PC-9 (cell line): Measurements from ENCODE around the gene MTA1. TPM values are rescaled to one million over a fixed set of nuclear protein-coding genes. Genes with fewer than 3 reads are reported as not detected.

Experiments
- Bru-seq: library from RNA; stranded (reverse); fragments of 400-500 nt; gene quantifications from one replicate; lab custom pipeline; 2021; lab: Mats Ljungman, UMichigan
- BruChase-seq, 2 experiments: library from RNA; stranded (reverse); fragments of 400-500 nt; gene quantifications; one replicate each; lab custom pipeline; 2021; lab: Mats Ljungman, UMichigan
- BruUV-seq: library from RNA; stranded (reverse); fragments of 400-500 nt; replicated peaks from 2 replicates; lab custom pipeline; 2021; lab: Mats Ljungman, UMichigan
- CTCF ChIA-PET: fragments of 300-600 bp; sonication (Branson Sonifier 250); formaldehyde crosslinking; loops from one replicate; lab custom pipeline; 2022; ENCODE audit warnings: antibody characterized with exemption; lab: Charles Lee
- POLR2A ChIA-PET: fragments of 300-600 bp; sonication (Branson Sonifier 250); formaldehyde crosslinking; loops from one replicate; lab custom pipeline; 2022; ENCODE audit warnings: antibody characterized with exemption; ENCODE audit not compliant: unreplicated experiment; lab: Charles Lee
- DNase-seq, 2 experiments: peaks; one replicate each; pipeline versions ENCODE4 v3.0.0 to v3.0.0-alpha.2; 2015 to 2022; ENCODE audit warnings: mixed read lengths in 1 of 2
- H2AFZ ChIP-seq: fragments of 200-600 bp; sonication (generic); 2 replicates; pipeline ENCODE4 v1.8.1; 2017; ENCODE audit warnings: antibody characterized with exemption
- H3F3A ChIP-seq: fragments of 200-600 bp; sonication (generic); 2 replicates; pipeline ENCODE4 v1.8.1; 2017; ENCODE audit warnings: antibody characterized with exemption, mild to moderate bottlenecking, low read depth; ENCODE audit not compliant: insufficient read depth
- H3K27ac ChIP-seq: fragments of 200-600 bp; sonication (generic); 2 replicates; pipeline ENCODE4 v1.6.1; 2016; ENCODE audit warnings: mixed run types
- H3K27me3 ChIP-seq: fragments of 200-600 bp; sonication (generic); 2 replicates; pipeline ENCODE4 v1.6.1; 2016; ENCODE audit warnings: low read depth, mixed run types; ENCODE audit not compliant: insufficient read depth
- H3K36me3 ChIP-seq: fragments of 200-600 bp; sonication (generic); 2 replicates; pipeline ENCODE4 v1.6.1; 2016; ENCODE audit warnings: low read depth, mixed run types
- H3K4me1 ChIP-seq: fragments of 200-600 bp; sonication (generic); replicated peaks from 2 replicates; pipeline ENCODE4 v1.6.1; 2016; ENCODE audit warnings: mixed run types; ENCODE audit not compliant: insufficient read depth
- H3K4me2 ChIP-seq: fragments of 200-600 bp; sonication (generic); 2 replicates; pipeline ENCODE4 v1.6.1; 2017; ENCODE audit warnings: mixed run types
- H3K4me3 ChIP-seq: fragments of 200-600 bp; sonication (generic); 2 replicates; pipeline ENCODE4 v1.6.1; 2016; ENCODE audit warnings: mixed run types
- H3K79me2 ChIP-seq: fragments of 200-600 bp; sonication (generic); 2 replicates; pipeline ENCODE4 v1.6.1; 2017; ENCODE audit warnings: low read depth, mixed run types
- H3K9me2 ChIP-seq: fragments of 200-600 bp; sonication (generic); 2 replicates; pipeline ENCODE4 v1.8.1; 2017; ENCODE audit warnings: mild to moderate bottlenecking; ENCODE audit not compliant: insufficient read depth
- H3K9me3 ChIP-seq: fragments of 200-600 bp; sonication (generic); 2 replicates; pipeline ENCODE4 v1.8.1; 2016; ENCODE audit warnings: low read depth; ENCODE audit not compliant: insufficient read depth
- H4K20me1 ChIP-seq: fragments of 200-600 bp; sonication (generic); 2 replicates; pipeline ENCODE4 v1.8.1; 2017; ENCODE audit not compliant: insufficient read depth
- EZH2 ChIP-seq: fragments of 200-600 bp; sonication (generic); IDR thresholded peaks from 2 replicates; pipeline ENCODE4 v1.8.0; 2017; ENCODE audit warnings: antibody characterized with exemption, low read depth
- intact Hi-C: fragments of 100-400 bp; cut with micrococcal nuclease; formaldehyde crosslinking; loops from one replicate; pipeline ENCODE4 v1.10.0; 2022; ENCODE audit not compliant: unreplicated experiment
- long read RNA-seq: library from polyadenylated mRNA; stranded (forward); transcript quantifications from one replicate; pipeline ENCODE4 v2.0.0, GENCODE V29; 2022
- total RNA-seq: library from RNA; stranded (reverse); gene quantifications from 2 replicates; pipeline ENCODE4 v1.2.3, GENCODE V29; 2021
- TF ChIP-seq, protein P1 (sequence below): fragments of 200-600 bp; sonication (generic); conservative IDR thresholded peaks from 2 replicates; pipeline ENCODE4 v1.6.1; 2017; ENCODE audit warnings: mixed run types, antibody characterized with exemption, mild to moderate bottlenecking, moderate library complexity

The MTA1 gene
- total RNA-seq (124 and 147 TPM in 2 replicates), Bru-seq, nascent RNA (percentile 60 among the genes with signal in this experiment), BruChase-seq, experiment 1, labeled RNA remaining after a 2-hour chase (percentile 69 among the genes with signal in this experiment), BruChase-seq, experiment 2, labeled RNA remaining after a 6-hour chase (percentile 75 among the genes with signal in this experiment)
- long read RNA-seq, transcript MTA1-212 (2 exons, 700 nt): minor isoform, 10 of 61 reads
- long read RNA-seq, transcript MTA1-202 (20 exons, 2,709 nt): major isoform, 11 of 61 reads
- long read RNA-seq, transcript MTA1-211 (3 exons, 842 nt): minor isoform, 5 of 61 reads
- long read RNA-seq, transcript MTA1-201 (21 exons, 2,876 nt): minor isoform, 6 of 61 reads
- long read RNA-seq, partial matches to known transcripts: 5 of 61 reads
- long read RNA-seq, other reads (novel, unspliced or antisense): 22 of 61 reads

- POLR2A ChIA-PET: no interaction called here
- CTCF ChIA-PET: no interaction called here
- Histone ChIP-seq H3K36me3 (no peaks in the 10 kb centered on the region), H3K9me3 (no peaks in the 10 kb centered on the region), H3K27ac (no peak within 1 kb of the TSS), H3K9me2 (no peaks in the 10 kb centered on the region), H3F3A (peaks cover 23% of the 10 kb centered on the region), H3K4me1 (peaks cover 18% of the 10 kb centered on the region; the same call in 1 of the 2 replicates), H3K4me2 (peak within 1 kb of the TSS; percentile 97), H3K79me2 (peaks cover 48% of the 10 kb centered on the region), H3K27me3 (peaks cover 1% of the 10 kb centered on the region; the same call in 1 of the 2 replicates), H2AFZ (peak within 1 kb of the TSS; percentile 90), H3K4me3 (peak within 1 kb of the TSS; percentile 94), H4K20me1 (peaks cover 24% of the 10 kb centered on the region)
- intact Hi-C loops: loop anchor here (5.0 kb wide), 1 partner anchor 48 kb away; no protein-coding TSS in a partner anchor
- peak in 1 of 2 experiments; percentile 29 for DNase-seq
- TSS peak; percentile 45 for BruUV-seq
- TF ChIP-seq, protein P1, sequence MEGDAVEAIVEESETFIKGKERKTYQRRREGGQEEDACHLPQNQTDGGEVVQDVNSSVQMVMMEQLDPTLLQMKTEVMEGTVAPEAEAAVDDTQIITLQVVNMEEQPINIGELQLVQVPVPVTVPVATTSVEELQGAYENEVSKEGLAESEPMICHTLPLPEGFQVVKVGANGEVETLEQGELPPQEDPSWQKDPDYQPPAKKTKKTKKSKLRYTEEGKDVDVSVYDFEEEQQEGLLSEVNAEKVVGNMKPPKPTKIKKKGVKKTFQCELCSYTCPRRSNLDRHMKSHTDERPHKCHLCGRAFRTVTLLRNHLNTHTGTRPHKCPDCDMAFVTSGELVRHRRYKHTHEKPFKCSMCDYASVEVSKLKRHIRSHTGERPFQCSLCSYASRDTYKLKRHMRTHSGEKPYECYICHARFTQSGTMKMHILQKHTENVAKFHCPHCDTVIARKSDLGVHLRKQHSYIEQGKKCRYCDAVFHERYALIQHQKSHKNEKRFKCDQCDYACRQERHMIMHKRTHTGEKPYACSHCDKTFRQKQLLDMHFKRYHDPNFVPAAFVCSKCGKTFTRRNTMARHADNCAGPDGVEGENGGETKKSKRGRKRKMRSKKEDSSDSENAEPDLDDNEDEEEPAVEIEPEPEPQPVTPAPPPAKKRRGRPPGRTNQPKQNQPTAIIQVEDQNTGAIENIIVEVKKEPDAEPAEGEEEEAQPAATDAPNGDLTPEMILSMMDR: no peak
- TF ChIP-seq EZH2: no peak
Observed at GRCh38 chr14:105419195-105420091, at the start of gene MTA1. Gene MTA1 (plus strand): TSS chr14:105419827. CDS start chr14:105420036, 209 bp downstream.

DNA sequence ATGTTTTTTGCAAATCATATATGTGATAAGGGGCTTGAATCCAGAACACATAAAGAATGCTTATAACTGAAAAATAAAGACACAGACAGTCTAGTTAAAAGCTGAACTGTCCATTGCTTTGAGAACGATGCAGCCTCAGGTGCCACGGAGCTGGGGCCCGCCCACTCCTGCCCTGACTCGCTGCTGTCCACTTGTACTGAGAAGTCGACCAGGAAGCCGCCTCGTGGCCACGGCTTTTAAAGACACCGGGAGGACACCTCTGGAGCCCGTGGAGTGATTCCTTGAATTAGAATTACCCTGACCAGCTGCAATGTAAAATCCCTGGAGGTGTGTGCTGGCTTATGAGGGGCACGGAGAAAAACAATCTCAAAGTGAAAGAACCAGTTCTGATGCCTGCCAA is 45.2 kb upstream of the MTA1 start:
- intact Hi-C loops: no loop called here
- H3K27ac ChIP-seq: no peak overlapping the region
- 0 out of 2 replicates have a peak, but pooled peaks cover 4% of the 10 kb centered on the region for H3F3A ChIP-seq
- ChIA-PET CTCF (no interaction called here), POLR2A (no interaction called here)
- no peak overlapping the region for H3K4me3 ChIP-seq
- no peaks in the 10 kb centered on the region for H3K27me3 ChIP-seq
- no peaks in the 10 kb centered on the region for H3K4me1 ChIP-seq
- H4K20me1 ChIP-seq: no peaks in the 10 kb centered on the region
- no peaks in the 10 kb centered on the region for H3K9me2 ChIP-seq
- TF ChIP-seq EZH2: no peak
- TF ChIP-seq, protein P1: no peak
- no peak for DNase-seq
- no peak overlapping the region for H2AFZ ChIP-seq
- no peaks in the 10 kb centered on the region for H3K9me3 ChIP-seq
- no TSS peak for BruUV-seq
- H3K36me3 ChIP-seq: no peaks in the 10 kb centered on the region
- H3K79me2 ChIP-seq: no peaks in the 10 kb centered on the region
- H3K4me2 ChIP-seq: no peak overlapping the region

- H3K27ac ChIP-seq: no peak overlapping the region
- H3K9me3 ChIP-seq: no peaks in the 10 kb centered on the region
- H3K9me2 ChIP-seq: no peaks in the 10 kb centered on the region
- H3K27me3 ChIP-seq: no peaks in the 10 kb centered on the region
- no peak overlapping the region for H2AFZ ChIP-seq
- ChIA-PET CTCF (no interaction called here), POLR2A (no interaction called here)
- no peaks in the 10 kb centered on the region for H3K79me2 ChIP-seq
- H3K36me3 ChIP-seq: no peaks in the 10 kb centered on the region
- H3K4me1 ChIP-seq: no peaks in the 10 kb centered on the region
- no peak overlapping the region for H3K4me3 ChIP-seq
- no TSS peak for BruUV-seq
- H4K20me1 ChIP-seq: no peaks in the 10 kb centered on the region
- no peak overlapping the region for H3K4me2 ChIP-seq
- TF ChIP-seq, protein P1: no peak
- no peak for TF ChIP-seq EZH2
- H3F3A ChIP-seq: 0 out of 2 replicates have a peak, but pooled peaks cover under 1% of the 10 kb centered on the region
- no peak for DNase-seq
- intact Hi-C loops: no loop called here
Observed at GRCh38 chr14:105375635-105376057, 44.0 kb upstream of the MTA1 start.
